ENCODE measurements around the gene CCDC17.

The CCDC17 gene

GRCh38 chr1:45623972-45624371, at the start of gene CCDC17:
Gene CCDC17 (minus strand): TSS chr1:45624054. CDS start chr1:45623909, 145 bp downstream.
- no peak for DNase-seq

GRCh38 chr1:45669859-45670655, 46.2 kb upstream of the CCDC17 start:
- DNase-seq = no peak

GRCh38 chr1:45669379-45669778, 45.5 kb upstream of the CCDC17 start:
- no peak for DNase-seq

- DNase-seq = no peak
These were observed 44.7 kb upstream of the CCDC17 start for GRCh38 chr1:45668526-45668925.

- DNase-seq = no peak
These were observed 43.7 kb upstream of the CCDC17 start for GRCh38 chr1:45667321-45668111.

- no peak for DNase-seq
These were observed 43.0 kb upstream of the CCDC17 start for GRCh38 chr1:45666836-45667235.

GRCh38 chr1:45660336-45660735, 36.5 kb upstream of the CCDC17 start:
- no peak for DNase-seq

GRCh38 chr1:45659222-45659621, 35.4 kb upstream of the CCDC17 start:
- DNase-seq = no peak

GRCh38 chr1:45658171-45658570, 34.3 kb upstream of the CCDC17 start:
- DNase-seq = no peak

GRCh38 chr1:45656573-45657226, 32.8 kb upstream of the CCDC17 start:
- DNase-seq = no peak

GRCh38 chr1:45654540-45655280, 30.9 kb upstream of the CCDC17 start:
- DNase-seq = no peak

- DNase-seq = no peak
These were observed 23.6 kb upstream of the CCDC17 start for GRCh38 chr1:45647248-45648021.

- DNase-seq = no peak
These were observed 20.8 kb upstream of the CCDC17 start for GRCh38 chr1:45644661-45645060.

- no peak for DNase-seq
These were observed 20.1 kb upstream of the CCDC17 start for GRCh38 chr1:45643978-45644377.

- DNase-seq = no peak
These were observed 19.5 kb upstream of the CCDC17 start for GRCh38 chr1:45643321-45643720.

- DNase-seq = no peak
These were observed 16.4 kb upstream of the CCDC17 start for GRCh38 chr1:45640293-45640692.

- DNase-seq = no peak
These were observed 11.4 kb upstream of the CCDC17 start for GRCh38 chr1:45635211-45635610.

GRCh38 chr1:45630429-45630828, 6.6 kb upstream of the CCDC17 start:
- no peak for DNase-seq

- no peak for DNase-seq
These were observed 5.2 kb upstream of the CCDC17 start for GRCh38 chr1:45629035-45629434.

- no peak for DNase-seq
These were observed 1.1 kb downstream of the CCDC17 start for GRCh38 chr1:45622524-45623394.

- no peak for DNase-seq
These were observed 1.8 kb downstream of the CCDC17 start for GRCh38 chr1:45621895-45622523.

Data from SHP77 (cell line).